ENCODE data around the gene ZNF263. TPM values are rescaled to one million over a fixed set of nuclear protein-coding genes. Genes with fewer than 3 reads are reported as not detected.

ZNF263 gene
- total and polyA plus RNA-seq, 9 of the 15 experiments (the other 6 are each of a cell fraction or from before 2014, with no cell fraction given): 4.6 to 48.3 (median 31.8) TPM

DNA sequence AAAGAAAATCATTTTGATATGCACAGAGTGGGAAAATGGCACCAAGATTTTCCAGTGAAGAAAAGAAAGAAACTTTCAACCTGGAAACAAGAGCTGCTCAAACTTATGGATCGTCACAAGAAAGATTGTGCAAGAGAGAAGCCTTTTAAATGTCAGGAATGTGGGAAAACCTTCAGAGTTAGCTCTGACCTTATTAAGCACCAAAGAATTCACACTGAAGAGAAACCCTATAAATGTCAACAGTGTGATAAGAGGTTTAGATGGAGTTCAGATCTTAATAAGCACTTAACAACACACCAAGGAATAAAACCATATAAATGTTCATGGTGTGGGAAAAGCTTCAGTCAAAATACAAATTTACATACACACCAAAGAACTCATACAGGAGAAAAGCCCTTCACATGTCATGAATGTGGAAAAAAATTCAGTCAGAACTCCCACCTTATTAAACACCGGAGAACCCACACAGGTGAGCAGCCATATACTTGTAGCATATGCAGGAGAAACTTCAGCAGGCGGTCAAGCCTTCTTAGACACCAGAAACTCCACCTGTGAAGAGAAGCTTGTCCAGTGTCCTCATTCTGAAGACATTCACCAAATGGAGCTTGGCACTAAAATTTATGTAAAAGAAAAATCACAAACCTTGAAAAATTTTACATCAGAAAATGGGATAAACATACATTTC lies 34.2 kb downstream of the ZNF263 start (continued):
- no peak for TF ChIP-seq USF1 (CRISPR knock-in tag; IDR thresholded peaks at IDR 0.05)
- no peak for TF ChIP-seq FIP1L1 (IDR thresholded peaks at IDR 0.05; ENCODE audit: low read depth, low read length, poor library complexity, severe bottlenecking)
- TF ChIP-seq SETDB1 (IDR thresholded peaks at IDR 0.05; ENCODE audit: low read length): no peak
- no peak for TF ChIP-seq EZH2 (IDR thresholded peaks at IDR 0.05; ENCODE audit: borderline replicate concordance, low read depth, low read length)
- no peak for TF ChIP-seq RNF2 (IDR thresholded peaks at IDR 0.05)
- no peak for TF ChIP-seq MED1 (CRISPR knock-in tag; IDR thresholded peaks at IDR 0.05; ENCODE audit: borderline replicate concordance)
- TF ChIP-seq TRIM28 (IDR thresholded peaks at IDR 0.05): peak; percentile 100
- TF ChIP-seq BMI1 (IDR thresholded peaks at IDR 0.05; ENCODE audit: low read length): no peak
- no peak for TF ChIP-seq ZNF717 (CRISPR knock-in tag; IDR thresholded peaks at IDR 0.05)
- no peak for TF ChIP-seq MYNN (IDR thresholded peaks at IDR 0.05)
- TF ChIP-seq MYNN (CRISPR knock-in tag; IDR thresholded peaks at IDR 0.05): no peak
- TF ChIP-seq SPI1 (IDR thresholded peaks at IDR 0.05; ENCODE audit: borderline replicate concordance, low read depth, low read length): no peak
- TF ChIP-seq, protein P1, sequence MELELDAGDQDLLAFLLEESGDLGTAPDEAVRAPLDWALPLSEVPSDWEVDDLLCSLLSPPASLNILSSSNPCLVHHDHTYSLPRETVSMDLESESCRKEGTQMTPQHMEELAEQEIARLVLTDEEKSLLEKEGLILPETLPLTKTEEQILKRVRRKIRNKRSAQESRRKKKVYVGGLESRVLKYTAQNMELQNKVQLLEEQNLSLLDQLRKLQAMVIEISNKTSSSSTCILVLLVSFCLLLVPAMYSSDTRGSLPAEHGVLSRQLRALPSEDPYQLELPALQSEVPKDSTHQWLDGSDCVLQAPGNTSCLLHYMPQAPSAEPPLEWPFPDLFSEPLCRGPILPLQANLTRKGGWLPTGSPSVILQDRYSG (tag; conservative IDR thresholded peaks at IDR 0.05; ENCODE audit: low read depth): no peak
- no peak for TF ChIP-seq ZBTB17 (CRISPR knock-in tag; IDR thresholded peaks at IDR 0.05)
- no peak for TF ChIP-seq ZNF780A (CRISPR knock-in tag; IDR thresholded peaks at IDR 0.05)
- TF ChIP-seq MEF2D (tag; conservative IDR thresholded peaks at IDR 0.05; ENCODE audit: low read depth): 0 out of 2 replicates have a peak, but pooled peaks have one; percentile 28
- TF ChIP-seq, protein P2, sequence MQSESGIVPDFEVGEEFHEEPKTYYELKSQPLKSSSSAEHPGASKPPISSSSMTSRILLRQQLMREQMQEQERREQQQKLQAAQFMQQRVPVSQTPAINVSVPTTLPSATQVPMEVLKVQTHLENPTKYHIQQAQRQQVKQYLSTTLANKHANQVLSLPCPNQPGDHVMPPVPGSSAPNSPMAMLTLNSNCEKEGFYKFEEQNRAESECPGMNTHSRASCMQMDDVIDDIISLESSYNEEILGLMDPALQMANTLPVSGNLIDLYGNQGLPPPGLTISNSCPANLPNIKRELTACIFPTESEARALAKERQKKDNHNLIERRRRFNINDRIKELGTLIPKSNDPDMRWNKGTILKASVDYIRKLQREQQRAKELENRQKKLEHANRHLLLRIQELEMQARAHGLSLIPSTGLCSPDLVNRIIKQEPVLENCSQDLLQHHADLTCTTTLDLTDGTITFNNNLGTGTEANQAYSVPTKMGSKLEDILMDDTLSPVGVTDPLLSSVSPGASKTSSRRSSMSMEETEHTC (IDR thresholded peaks at IDR 0.05): no peak
- TF ChIP-seq DMBX1 (CRISPR knock-in tag; IDR thresholded peaks at IDR 0.05; ENCODE audit: borderline replicate concordance): 0 out of 2 replicates have a peak, but pooled peaks have one; percentile 22
- no peak for TF ChIP-seq ATF7 (IDR thresholded peaks at IDR 0.05)
- no peak for TF ChIP-seq SRSF3 (IDR thresholded peaks at IDR 0.05; ENCODE audit: insufficient read depth, low read length)
- TF ChIP-seq MAX (CRISPR knock-in tag; IDR thresholded peaks at IDR 0.05): no peak
- no peak for TF ChIP-seq GATAD2B (IDR thresholded peaks at IDR 0.05; ENCODE audit: borderline replicate concordance)
- TF ChIP-seq ZC3H8 (IDR thresholded peaks at IDR 0.05): no peak
- TF ChIP-seq PATZ1 (CRISPR knock-in tag; IDR thresholded peaks at IDR 0.05; ENCODE audit: borderline replicate concordance): no peak
- TF ChIP-seq SUPT5H (IDR thresholded peaks at IDR 0.05): no peak
